Stomach (tissue), 9 donors: ENCODE measurements around the gene WDR19. TPM values are rescaled to one million over a fixed set of nuclear protein-coding genes. Genes with fewer than 3 reads are reported as not detected.

ENCODE experiments used
- DNase-seq, 2 donors: peaks; one replicate each; pipeline versions ENCODE4 v3.0.0 to v3.0.0-alpha.2; 2013 to 2019
- H3K27ac ChIP-seq, 5 donors: fragments of 200-600 bp in 4 of 5; sonication (generic) in 4 of 5; one replicate each; pipeline ENCODE4 v1.5.1; 2013 to 2019; ENCODE audit warnings: mild to moderate bottlenecking in 1 of 5, moderate library complexity in 1 of 5
- H3K27me3 ChIP-seq, 3 donors: fragments of 200-600 bp; sonication (generic); one replicate each; pipeline ENCODE4 v1.5.1; 2017 to 2019; ENCODE audit warnings: mixed run types in 1 of 3
- H3K36me3 ChIP-seq, 4 donors: fragments of 200-600 bp; sonication (generic); 1 replicate in 3 of 4; 2 replicates in 1 of 4; pipeline ENCODE4 v1.5.1; 2016 to 2019
- H3K4me1 ChIP-seq, 4 donors: fragments of 200-600 bp; sonication (generic); one replicate each; pipeline ENCODE4 v1.5.1; 2016 to 2019
- H3K4me3 ChIP-seq, 4 donors: fragments of 200-600 bp; sonication (generic) in 3 of 4; one replicate each; pipeline ENCODE4 v1.5.1; 2016 to 2019; ENCODE audit warnings: mild to moderate bottlenecking in 1 of 4
- H3K9me3 ChIP-seq, 4 donors: fragments of 200-600 bp; sonication (generic); one replicate each; pipeline ENCODE4 v1.5.1; 2016 to 2019
- CTCF ChIP-seq, 7 experiments: fragments of 450-650 bp in 4 of 7; fragments of 200-600 bp in 3 of 7; sonication (generic) in 3 of 7; IDR thresholded peaks; one replicate each; pipeline ENCODE4 v1.5.1; 2016 to 2019; ENCODE audit warnings: antibody characterized with exemption in 7 of 7, control low read depth in 2 of 7, mild to moderate bottlenecking in 1 of 7
- EP300 ChIP-seq: sonication (generic); formaldehyde crosslinking; IDR thresholded peaks from one replicate; pipeline ENCODE4 v1.6.1; 2017; ENCODE audit warnings: antibody characterized with exemption
- POLR2A ChIP-seq, 4 donors: fragments of 450-650 bp; IDR thresholded peaks; one replicate each; pipeline ENCODE4 v1.6.1; 2016; ENCODE audit warnings: antibody characterized with exemption in 4 of 4, control low read depth in 2 of 4, mild to moderate bottlenecking in 1 of 4, moderate library complexity in 1 of 4
- POLR2AphosphoS5 ChIP-seq, 3 donors: sonication (generic); formaldehyde crosslinking; IDR thresholded peaks; one replicate each; pipeline ENCODE4 v1.6.1; 2016; ENCODE audit warnings: antibody characterized with exemption in 3 of 3
- WGBS, 5 donors: extraction: QIAGEN DNeasy Blood & Tissue Kit in 3 of 5; methylation state at CpG; one replicate each; pipeline versions ENCODE4 v1.1.5 to v1.1.7; 2013 to 2018; 5-methylcytosine and 5-hydroxymethylcytosine counted together
- intact Hi-C: fragments of 100-400 bp; cut with DNase I; formaldehyde crosslinking; loops from one replicate; pipeline ENCODE4 v1.15.1; 2023; ENCODE audit warnings: low total_unique reads
- polyA plus RNA-seq, 3 donors: library from polyadenylated mRNA; stranded (reverse); fragments of 200-250 nt; gene quantifications; one replicate each; pipeline ENCODE4 v1.2.3, GENCODE V29; 2013
- total RNA-seq, 5 donors: library from RNA; depleted of rRNA; stranded (reverse); fragments of >200 nt; gene quantifications; one replicate each; pipeline versions ENCODE4 v1.1.0 to v1.2.3, GENCODE V29; 2014 to 2016
- donor health status: healthy with polysubstance abuse.
- donor health status: Bipolar disorder and iron deficiency.
- donor health status: healthy.

The WDR19 gene
- total and polyA plus RNA-seq, 8 donors: 2.3 to 103 (median 25.3) TPM

GRCh38 chr4:39146211-39146610 lies 36.1 kb upstream of the WDR19 start:
- H3K9me3 ChIP-seq: no peaks in the 10 kb centered on the region
- H3K36me3 ChIP-seq: no peaks in the 10 kb centered on the region
- TF ChIP-seq CTCF (IDR thresholded peaks at IDR 0.05): no peak
- TF ChIP-seq POLR2AphosphoS5 (IDR thresholded peaks at IDR 0.05): no peak
- no peak for TF ChIP-seq POLR2A (IDR thresholded peaks at IDR 0.05)
- no peak for TF ChIP-seq EP300
- H3K27ac ChIP-seq: no peak overlapping the region
- H3K4me3 ChIP-seq: no peak overlapping the region
- intact Hi-C loops: no loop called here
- H3K27me3 ChIP-seq: no peaks in the 10 kb centered on the region
- no peak for DNase-seq
- WGBS, 5 donors: 63 to 91% (median 84%) methylated on average over 1 of the region's 1 CpG
- no peaks in the 10 kb centered on the region for H3K4me1 ChIP-seq

GRCh38 chr4:39154009-39154408 lies 28.3 kb upstream of the WDR19 start:
- no peaks in the 10 kb centered on the region for H3K36me3 ChIP-seq
- 91 to 98% (median 95%) methylated on average over 4 of the region's 4 CpGs for WGBS, 5 donors
- intact Hi-C loops: no loop called here
- no peaks in the 10 kb centered on the region for H3K4me1 ChIP-seq
- no peak for DNase-seq
- TF ChIP-seq CTCF (IDR thresholded peaks at IDR 0.05) (no peak), EP300 (no peak), POLR2A (IDR thresholded peaks at IDR 0.05) (no peak), POLR2AphosphoS5 (IDR thresholded peaks at IDR 0.05) (no peak)
- H3K27me3 ChIP-seq: no peaks in the 10 kb centered on the region
- H3K9me3 ChIP-seq: no peaks in the 10 kb centered on the region
- H3K4me3 ChIP-seq: no peak overlapping the region
- no peak overlapping the region for H3K27ac ChIP-seq

GRCh38 chr4:39157520-39157919 lies 24.8 kb upstream of the WDR19 start:
- Histone ChIP-seq H3K4me3 (no peak overlapping the region), H3K27ac (no peak overlapping the region), H3K9me3 (no peaks in the 10 kb centered on the region), H3K27me3 (no peaks in the 10 kb centered on the region), H3K36me3 (no peaks in the 10 kb centered on the region), H3K4me1 (no peaks in the 10 kb centered on the region)
- intact Hi-C loops: no loop called here
- DNase-seq: no peak
- 86 to 97% (median 89%) methylated on average over 2 of the region's 2 CpGs for WGBS, 5 donors
- TF ChIP-seq CTCF (IDR thresholded peaks at IDR 0.05) (no peak), EP300 (no peak), POLR2AphosphoS5 (IDR thresholded peaks at IDR 0.05) (no peak), POLR2A (IDR thresholded peaks at IDR 0.05) (no peak)

- intact Hi-C loops: no loop called here
- Histone ChIP-seq H3K27ac (no peak overlapping the region), H3K9me3 (peaks cover 0 to 11% (median 0%) of the 10 kb centered on the region in 4 donors), H3K4me1 (no peaks in the 10 kb centered on the region), H3K4me3 (no peak overlapping the region), H3K36me3 (no peaks in the 10 kb centered on the region), H3K27me3 (no peaks in the 10 kb centered on the region)
- TF ChIP-seq EP300: no peak
- TF ChIP-seq POLR2A (IDR thresholded peaks at IDR 0.05): no peak
- no peak for TF ChIP-seq POLR2AphosphoS5 (IDR thresholded peaks at IDR 0.05)
- no peak for TF ChIP-seq CTCF (IDR thresholded peaks at IDR 0.05)
- no peak for DNase-seq
- 70 to 83% (median 75%) methylated on average over 3 of the region's 3 CpGs for WGBS, 5 donors
Observed at GRCh38 chr4:39166177-39166576, 16.2 kb upstream of the WDR19 start.
